Posterior vena cava (tissue), 2 donors: ENCODE data around the gene MIR17HG. TPM values are rescaled to one million over a fixed set of nuclear protein-coding genes. Genes with fewer than 3 reads are reported as not detected.
"Not testable (repeated sequence)": the region's sequence is repeated elsewhere in the genome, so short reads cannot be mapped to it uniquely, and the experiment has no call there.

ENCODE experiments used
- DNase-seq: peaks from one replicate; pipeline ENCODE4 v3.0.0-alpha.2; 2020; ENCODE audit warnings: low spot score
- intact Hi-C, 2 donors: fragments of 100-400 bp; cut with DNase I; formaldehyde crosslinking; loops; one replicate each; pipeline versions ENCODE4 v1.14.1 to v1.14.2; 2022 to 2023
- total RNA-seq, 2 donors: library from RNA; stranded (reverse); fragmentation: NEBNext Ultra II Directional; extraction: Animal tissue kit (Norgen Biotek cat#: 25700); gene quantifications; one replicate each; pipeline ENCODE4 v1.2.1, GENCODE V29; 2021
- donor health status: DM: yes; HTN: yes; CAD: no.
- donor health status: DM: yes; HTN: yes; CAD: no.

MIR17HG gene
- total RNA-seq, 2 donors from 2014 or later, result 2.6 to 3.4 TPM

- intact Hi-C loops, result no loop called here
- DNase-seq, result no peak
Observed at GRCh38 chr13:91346062-91346461, 1.4 kb upstream of the MIR17HG start.

DNA sequence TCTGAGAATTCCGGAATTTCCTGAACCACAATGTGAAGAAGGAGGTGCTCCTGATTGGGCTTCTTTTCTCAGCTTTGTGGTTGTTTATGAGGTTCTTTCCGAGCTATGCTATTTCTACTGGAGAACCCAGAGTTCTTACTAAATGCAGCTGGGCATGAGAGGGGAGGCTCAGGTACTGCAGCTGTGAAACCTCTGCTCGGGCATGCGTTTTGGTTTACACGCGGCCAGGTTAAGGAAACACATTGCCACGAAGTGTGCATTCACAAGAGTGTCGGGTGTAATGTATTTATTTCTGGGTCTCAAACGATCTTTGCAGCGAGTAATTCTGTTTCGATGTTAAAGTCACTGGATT lies 661 bp upstream of the MIR17HG start:
- DNase-seq, result no peak
- intact Hi-C loops, result no loop called here

- intact Hi-C loops, result no loop called here
- DNase-seq, result peak; percentile 88
Observed at GRCh38 chr13:91347996-91348905, 764 bp downstream of the MIR17HG start.

DNA sequence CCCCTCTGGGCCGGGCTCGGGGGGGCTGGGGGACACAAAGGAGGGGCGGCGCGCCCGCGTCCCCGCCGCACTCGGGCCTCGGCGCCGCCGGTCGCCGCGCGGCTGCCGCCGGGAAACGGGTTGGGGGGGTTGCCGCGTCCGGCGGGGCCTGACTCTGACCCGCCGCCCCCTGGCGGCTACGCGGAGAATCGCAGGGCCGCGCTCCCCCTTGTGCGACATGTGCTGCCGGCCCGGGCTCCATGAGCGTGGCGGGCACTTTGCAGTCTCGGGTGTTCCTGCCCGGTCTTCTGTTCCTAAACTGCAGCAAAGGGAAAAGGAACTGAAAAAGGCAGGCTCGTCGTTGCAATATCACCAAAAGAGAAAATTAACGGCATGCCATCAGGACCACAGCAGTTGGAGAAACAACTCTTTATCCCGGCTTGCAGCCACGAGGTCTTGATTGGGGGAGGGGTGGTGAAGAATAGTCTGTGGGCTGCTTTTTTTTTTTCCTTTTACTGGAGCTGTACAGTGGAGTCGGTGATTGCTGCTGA lies 1.5 kb downstream of the MIR17HG start:
- intact Hi-C loops, result no loop called here
- peak; percentile 98 for DNase-seq

GRCh38 chr13:91349992-91350911 lies 2.8 kb downstream of the MIR17HG start:
- no peak for DNase-seq
- intact Hi-C loops, result no loop called here

DNA sequence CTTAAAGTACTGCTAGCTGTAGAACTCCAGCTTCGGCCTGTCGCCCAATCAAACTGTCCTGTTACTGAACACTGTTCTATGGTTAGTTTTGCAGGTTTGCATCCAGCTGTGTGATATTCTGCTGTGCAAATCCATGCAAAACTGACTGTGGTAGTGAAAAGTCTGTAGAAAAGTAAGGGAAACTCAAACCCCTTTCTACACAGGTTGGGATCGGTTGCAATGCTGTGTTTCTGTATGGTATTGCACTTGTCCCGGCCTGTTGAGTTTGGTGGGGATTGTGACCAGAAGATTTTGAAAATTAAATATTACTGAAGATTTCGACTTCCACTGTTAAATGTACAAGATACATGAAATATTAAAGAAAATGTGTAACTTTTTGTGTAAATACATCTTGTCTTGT lies 3.6 kb downstream of the MIR17HG start:
- intact Hi-C loops, result no loop called here
- no peak for DNase-seq

GRCh38 chr13:91351980-91352379 lies 4.5 kb downstream of the MIR17HG start:
- DNase-seq, result no peak
- intact Hi-C loops, result no loop called here

- intact Hi-C loops, DNase-seq: not testable (repeated sequence)
Observed at GRCh38 chr13:91352891-91353290, 5.4 kb downstream of the MIR17HG start.

DNA sequence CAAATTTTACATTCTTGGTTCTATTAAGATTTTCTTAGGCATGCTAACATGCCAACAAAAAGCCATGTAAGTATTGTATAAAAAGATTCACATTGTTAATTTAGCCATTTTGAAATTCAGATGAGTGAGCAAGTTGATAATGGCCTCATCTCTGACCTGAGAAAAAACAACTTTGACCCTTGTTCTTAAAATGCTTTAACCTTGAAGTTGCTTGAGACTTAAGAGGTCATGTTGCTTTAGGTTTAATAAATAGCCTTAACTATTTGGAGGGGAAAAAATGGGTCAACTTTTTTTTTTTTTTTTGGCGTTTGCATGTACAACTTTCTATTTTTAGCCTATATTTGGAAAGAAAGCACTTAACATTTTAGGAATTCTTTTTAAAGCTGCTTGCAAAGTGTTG lies 6.0 kb downstream of the MIR17HG start:
- intact Hi-C loops, result no loop called here
- DNase-seq, result no peak

DNA sequence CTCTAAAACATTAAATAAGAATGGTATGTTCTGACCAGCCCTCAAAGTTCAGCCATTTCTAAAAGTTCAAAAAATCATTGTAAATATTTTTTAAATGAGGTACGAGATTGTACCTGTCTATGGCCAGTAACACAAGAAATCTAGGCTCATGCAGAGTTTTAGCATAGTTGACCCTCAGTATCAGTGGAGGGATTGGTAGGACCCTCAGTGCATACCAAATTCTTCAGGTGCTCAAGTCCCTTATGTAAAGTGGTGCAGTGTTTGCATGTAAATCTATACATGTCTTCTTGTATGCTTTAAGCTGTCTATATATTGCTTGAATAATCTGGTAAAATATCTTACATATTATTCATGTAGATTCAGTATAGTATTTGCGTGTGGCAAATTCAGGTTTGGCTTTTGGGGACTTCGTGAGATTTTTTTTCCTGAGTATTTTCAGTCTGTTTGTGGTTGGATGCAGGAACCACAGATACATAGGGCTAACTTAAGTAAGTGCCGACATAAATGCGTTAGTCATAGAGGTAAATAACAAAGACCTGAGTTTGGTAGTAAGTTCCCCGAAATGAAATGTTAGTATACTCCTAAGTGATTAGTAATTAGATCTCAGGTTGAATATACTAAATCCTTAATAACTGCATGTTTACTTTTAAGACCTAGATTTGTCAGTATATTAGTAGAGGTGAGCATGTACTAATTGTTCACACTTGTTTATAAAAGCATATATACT lies 7.8 kb downstream of the MIR17HG start:
- intact Hi-C loops, result no loop called here
- no peak for DNase-seq

- no peak for DNase-seq
- intact Hi-C loops, result no loop called here
Observed at GRCh38 chr13:91355826-91356710, 8.6 kb downstream of the MIR17HG start.

DNA sequence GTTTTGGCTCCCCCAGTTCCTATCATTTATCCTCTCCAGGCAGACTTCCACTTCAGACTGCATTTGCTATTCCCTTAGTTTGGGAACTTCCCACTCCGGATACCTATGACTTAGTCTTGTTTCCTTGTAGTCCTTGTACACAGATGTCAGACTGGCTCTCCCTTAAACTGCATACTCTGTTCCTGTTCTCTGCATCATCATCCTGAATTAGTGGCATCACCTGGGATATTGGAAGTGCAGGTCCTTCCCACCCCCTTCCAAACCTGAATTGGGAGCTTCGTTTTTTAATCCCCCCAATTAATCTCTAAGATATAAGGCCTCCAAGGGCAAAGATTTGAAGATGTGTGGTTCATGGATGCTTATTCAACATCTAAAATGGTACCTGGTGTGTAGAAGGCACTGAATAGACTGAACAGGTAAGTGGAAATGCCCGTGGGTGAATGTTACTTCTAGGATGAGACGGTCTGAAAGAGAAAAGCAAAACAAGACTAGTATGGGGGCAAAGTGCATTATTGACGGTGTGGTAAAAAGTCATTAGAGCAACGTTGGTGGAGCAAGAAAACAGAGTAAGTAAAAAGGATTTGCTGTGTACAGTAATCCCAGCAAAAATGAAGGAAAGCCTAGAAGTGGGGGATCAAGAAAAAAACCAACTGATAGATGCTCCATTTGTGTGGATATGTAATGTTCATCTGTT lies 9.6 kb downstream of the MIR17HG start:
- intact Hi-C loops, result no loop called here
- no peak for DNase-seq

GRCh38 chr13:91357613-91358386 lies 10.3 kb downstream of the MIR17HG start:
- no peak for DNase-seq
- intact Hi-C loops, result no loop called here

- no peak for DNase-seq
- intact Hi-C loops, result no loop called here
Observed at GRCh38 chr13:91358387-91358782, 10.9 kb downstream of the MIR17HG start.

GRCh38 chr13:91359111-91359510 lies 11.6 kb downstream of the MIR17HG start:
- DNase-seq, result no peak
- intact Hi-C loops, result no loop called here

DNA sequence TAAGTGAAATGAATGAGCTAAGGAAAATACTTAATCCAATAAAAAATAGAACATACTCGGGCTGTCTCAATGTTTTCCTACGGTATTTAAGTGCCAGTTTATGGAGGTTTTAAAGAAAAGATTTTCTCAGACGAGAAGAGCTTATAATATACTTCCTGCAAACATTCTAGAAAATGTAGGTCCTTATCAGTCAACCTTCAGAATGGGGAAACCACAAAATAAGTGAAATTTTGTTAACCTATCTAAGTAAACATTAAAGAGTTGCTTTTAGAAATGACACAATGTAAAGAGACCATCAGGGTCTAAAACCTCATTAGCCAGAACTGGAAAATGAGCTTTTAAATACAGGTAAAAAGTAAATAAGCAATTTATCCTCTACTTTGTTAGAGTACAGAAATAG lies 12.1 kb downstream of the MIR17HG start:
- DNase-seq, result no peak
- intact Hi-C loops, result no loop called here

DNA sequence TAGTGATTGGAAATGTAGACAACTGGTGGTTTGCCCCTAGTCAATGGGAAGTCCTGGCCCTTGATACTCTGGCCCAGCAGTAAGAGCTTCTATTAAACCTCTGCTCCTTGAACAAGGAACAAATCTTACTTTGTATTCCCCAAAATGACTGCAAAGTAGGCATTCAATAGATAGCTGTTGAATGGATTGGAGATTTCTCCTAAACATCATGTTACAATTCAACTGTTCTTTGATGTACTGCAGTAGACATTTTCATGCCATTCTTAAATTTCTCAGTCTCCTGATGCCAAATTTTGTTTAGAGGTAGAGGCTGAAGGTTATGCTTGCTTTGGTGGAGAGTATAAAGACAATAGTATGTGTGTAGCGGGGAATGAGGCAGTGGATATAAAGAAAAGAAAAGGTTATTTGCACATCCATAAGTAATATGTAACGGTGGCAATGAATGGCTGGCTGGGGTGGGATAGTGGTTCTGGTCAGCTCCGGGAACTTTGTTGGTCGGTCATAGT lies 12.8 kb downstream of the MIR17HG start:
- no peak for DNase-seq
- intact Hi-C loops, result no loop called here
